Kidney (tissue), 14 donors: ENCODE results near the gene AZU1. TPM values are rescaled to one million over a fixed set of nuclear protein-coding genes. Genes with fewer than 3 reads are reported as not detected.

Experiments used
- DNase-seq, 5 donors: peaks; one replicate each; pipeline ENCODE4 v3.0.0-alpha.2; 2013 to 2020
- FAIRE-seq: peaks from 2 replicates; lab custom pipeline; 2012; peaks lifted over from hg19 to GRCh38; lab: Jason Lieb, UNC
- H3K27ac ChIP-seq, 2 donors: one replicate each; pipeline ENCODE4 v1.7.0; 2013; ENCODE audit warnings: low read depth in 2 of 2, low read length in 2 of 2, inconsistent platforms in 1 of 2
- H3K27me3 ChIP-seq: one replicate; pipeline ENCODE4 v1.7.1; 2013; ENCODE audit warnings: low read length, inconsistent platforms; ENCODE audit not compliant: control insufficient read depth, insufficient read depth
- H3K36me3 ChIP-seq, 3 donors: one replicate each; pipeline versions ENCODE4 v1.7.0 to v1.7.1; 2013; ENCODE audit warnings: low read length in 3 of 3, control low read depth in 1 of 3, inconsistent platforms in 1 of 3; ENCODE audit not compliant: insufficient read depth in 3 of 3, control insufficient read depth in 2 of 3
- H3K4me1 ChIP-seq, 3 donors: one replicate each; pipeline versions ENCODE4 v1.7.0 to v1.7.1; 2013; ENCODE audit warnings: low read length in 3 of 3, inconsistent platforms in 1 of 3, low read depth in 1 of 3; ENCODE audit not compliant: control insufficient read depth in 2 of 3, insufficient read depth in 2 of 3
- H3K4me3 ChIP-seq, 3 donors: one replicate each; pipeline versions ENCODE4 v1.7.0 to v1.8.1; 2013; ENCODE audit warnings: low read length in 3 of 3, control low read depth in 1 of 3, inconsistent platforms in 1 of 3
- H3K9ac ChIP-seq, 3 donors: one replicate each; pipeline versions ENCODE4 v1.7.0 to v1.7.1; 2013; ENCODE audit warnings: low read length in 3 of 3, control low read depth in 1 of 3, inconsistent platforms in 1 of 3
- H3K9me3 ChIP-seq, 3 donors: one replicate each; pipeline versions ENCODE4 v1.7.0 to v1.7.1; 2013; ENCODE audit warnings: low read length in 3 of 3, control low read depth in 1 of 3, inconsistent platforms in 1 of 3; ENCODE audit not compliant: control insufficient read depth in 2 of 3, insufficient read depth in 1 of 3
- intact Hi-C: fragments of 100-400 bp; cut with DNase I; formaldehyde crosslinking; loops from one replicate; pipeline ENCODE4 v1.11.1; 2022
- polyA plus RNA-seq: library from polyadenylated mRNA; stranded (reverse); fragments of 350-450 nt; fragmentation: Illumina TruSeq; extraction: RNeasy Lipid Tissue Mini Kit (QIAGEN cat#74804); gene quantifications from one replicate; pipeline ENCODE4 v1.2.3, GENCODE V29; 2014; ENCODE audit warnings: low read depth, low replicate concordance; ENCODE audit not compliant: insufficient read depth
- total RNA-seq: library from RNA; stranded (reverse); fragmentation: NEBNext Ultra II Directional; extraction: Animal tissue kit (Norgen Biotek cat#: 25700); gene quantifications from one replicate; pipeline ENCODE4 v1.2.1, GENCODE V29; 2021
- TF ChIP-seq, protein P1 (sequence below): IDR thresholded peaks from 3 replicates; pipeline ENCODE4 v1.5.1; 2012; ENCODE audit warnings: mild to moderate bottlenecking, moderate library complexity, borderline replicate concordance; ENCODE audit not compliant: insufficient read depth; ENCODE audit errors: extremely low read depth
- donor health status: control.
- donor health status: control.
- donor health status: control.
- donor health status: control.
- donor health status: control.
- donor health status: DM: yes; HTN: yes; CAD: no.
- donor health status: Normal renal cell carcinoma (clear cell type).

Gene AZU1
- total and polyA plus RNA-seq, 2 donors from 2014 or later: 0.50 TPM; not detected in 1

DNA sequence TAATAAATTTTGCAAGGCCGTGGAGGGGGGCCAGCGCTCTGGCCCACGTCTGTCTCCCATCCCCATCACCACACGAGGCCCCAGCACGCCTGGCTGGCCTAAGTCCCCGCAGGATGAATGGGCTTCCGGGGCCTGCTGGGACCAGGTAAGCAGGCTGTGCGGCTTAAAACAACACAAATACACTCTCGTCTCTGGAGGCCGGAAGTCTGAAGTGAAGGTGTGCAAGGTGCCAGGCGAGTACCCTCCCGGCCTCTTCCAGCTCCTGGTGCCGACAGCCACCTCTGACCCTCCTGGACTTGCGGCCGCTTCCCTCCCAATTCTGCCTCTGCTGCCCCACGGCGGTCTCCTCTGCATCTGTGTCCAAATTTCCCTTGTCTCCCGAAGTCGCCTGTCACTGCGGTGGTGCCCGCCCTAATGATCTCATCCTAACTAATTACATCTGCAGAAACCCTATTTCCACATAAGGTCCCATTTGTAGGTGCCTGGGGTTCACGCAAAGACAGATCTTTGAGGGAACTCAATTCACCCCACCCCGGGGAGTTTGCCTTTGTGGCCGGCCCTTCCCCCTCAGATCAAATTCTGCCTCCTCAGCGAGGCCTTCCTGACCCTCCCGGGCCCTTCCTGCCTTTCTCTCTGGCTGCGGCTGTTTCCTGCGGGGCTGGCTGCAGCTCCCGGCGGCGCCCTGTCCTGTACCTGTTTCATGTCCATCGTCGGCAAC, 38.5 kb upstream of the AZU1 start:
- Histone ChIP-seq H3K9me3 (no peaks in the 10 kb centered on the region), H3K4me1 (peaks cover 0 to 13% (median 0%) of the 10 kb centered on the region in 3 donors), H3K9ac (peak overlapping the region in 1 of 3 donors; percentile 24), H3K4me3 (no peak overlapping the region), H3K36me3 (no peaks in the 10 kb centered on the region), H3K27ac (peak overlapping the region; percentile 51 to 75), H3K27me3 (no peaks in the 10 kb centered on the region)
- TF ChIP-seq, protein P1, sequence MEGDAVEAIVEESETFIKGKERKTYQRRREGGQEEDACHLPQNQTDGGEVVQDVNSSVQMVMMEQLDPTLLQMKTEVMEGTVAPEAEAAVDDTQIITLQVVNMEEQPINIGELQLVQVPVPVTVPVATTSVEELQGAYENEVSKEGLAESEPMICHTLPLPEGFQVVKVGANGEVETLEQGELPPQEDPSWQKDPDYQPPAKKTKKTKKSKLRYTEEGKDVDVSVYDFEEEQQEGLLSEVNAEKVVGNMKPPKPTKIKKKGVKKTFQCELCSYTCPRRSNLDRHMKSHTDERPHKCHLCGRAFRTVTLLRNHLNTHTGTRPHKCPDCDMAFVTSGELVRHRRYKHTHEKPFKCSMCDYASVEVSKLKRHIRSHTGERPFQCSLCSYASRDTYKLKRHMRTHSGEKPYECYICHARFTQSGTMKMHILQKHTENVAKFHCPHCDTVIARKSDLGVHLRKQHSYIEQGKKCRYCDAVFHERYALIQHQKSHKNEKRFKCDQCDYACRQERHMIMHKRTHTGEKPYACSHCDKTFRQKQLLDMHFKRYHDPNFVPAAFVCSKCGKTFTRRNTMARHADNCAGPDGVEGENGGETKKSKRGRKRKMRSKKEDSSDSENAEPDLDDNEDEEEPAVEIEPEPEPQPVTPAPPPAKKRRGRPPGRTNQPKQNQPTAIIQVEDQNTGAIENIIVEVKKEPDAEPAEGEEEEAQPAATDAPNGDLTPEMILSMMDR: no peak
- FAIRE-seq (no peak), DNase-seq (peak; percentile 57 to 80 (median 68))
- intact Hi-C loops: no loop called here

DNA sequence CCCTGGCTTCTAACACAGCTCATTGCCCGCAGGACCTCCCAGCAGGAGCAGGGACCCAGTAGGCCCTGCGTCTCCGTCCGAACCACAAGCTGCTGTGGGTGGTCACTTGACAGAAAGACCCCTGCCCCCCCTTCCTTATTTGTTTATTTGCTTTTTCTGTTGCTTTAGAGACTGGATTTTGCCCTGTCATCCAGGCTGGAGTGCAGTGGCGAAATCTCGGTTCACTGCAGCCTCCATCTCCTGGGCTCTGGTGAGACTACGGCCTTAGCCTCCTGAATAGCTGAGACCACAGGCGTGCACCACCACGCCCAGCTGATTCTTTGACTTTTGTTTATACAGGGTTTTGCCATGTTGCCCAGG, 38.0 kb upstream of the AZU1 start:
- Histone ChIP-seq H3K4me1 (peaks cover 0 to 9% (median 0%) of the 10 kb centered on the region in 3 donors), H3K4me3 (no peak overlapping the region), H3K9me3 (no peaks in the 10 kb centered on the region), H3K27me3 (no peaks in the 10 kb centered on the region), H3K27ac (peak overlapping the region; percentile 32 to 51), H3K9ac (peak overlapping the region in 1 of 3 donors; percentile 24), H3K36me3 (no peaks in the 10 kb centered on the region)
- DNase-seq (peak in 1 of 5 donors; percentile 53), FAIRE-seq (no peak)
- intact Hi-C loops: no loop called here
- TF ChIP-seq, protein P1: no peak

DNA sequence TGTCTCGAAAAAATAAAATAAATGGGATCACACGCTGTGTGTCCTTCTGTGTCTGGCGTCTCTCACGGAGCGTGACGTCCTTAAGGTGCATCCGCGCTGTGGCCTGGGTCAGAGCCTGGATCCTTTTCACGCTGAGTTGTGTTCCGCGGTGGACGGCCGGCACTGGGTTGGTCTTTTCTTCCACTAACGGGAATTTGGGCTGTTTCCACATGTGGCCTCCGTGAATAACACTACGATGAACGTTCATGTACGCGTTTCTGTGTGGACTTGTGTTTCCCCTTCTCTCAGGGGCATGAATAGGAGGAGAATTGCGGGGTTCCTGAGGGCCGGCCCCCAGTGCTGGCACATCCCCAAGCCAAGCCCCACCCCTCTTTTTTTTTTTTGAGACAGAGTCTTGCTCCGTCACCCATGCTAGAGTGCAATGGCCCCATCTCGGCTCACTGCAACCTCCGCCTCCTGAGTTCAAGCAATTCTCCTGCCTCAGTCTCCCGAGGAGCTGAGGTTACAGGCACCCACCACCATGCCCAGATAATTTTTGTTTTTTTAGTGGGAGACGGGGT, 36.5 kb upstream of the AZU1 start:
- TF ChIP-seq, protein P1: no peak
- H3K27me3 ChIP-seq: no peaks in the 10 kb centered on the region
- H3K9me3 ChIP-seq: no peaks in the 10 kb centered on the region
- H3K27ac ChIP-seq: peak overlapping the region in 1 of 2 donors; percentile 32
- FAIRE-seq: no peak
- H3K4me3 ChIP-seq: no peak overlapping the region
- no peak overlapping the region for H3K9ac ChIP-seq
- DNase-seq: peak in 1 of 5 donors; percentile 61
- H3K4me1 ChIP-seq: peaks cover 0 to 9% (median 0%) of the 10 kb centered on the region in 3 donors
- intact Hi-C loops: no loop called here
- H3K36me3 ChIP-seq: no peaks in the 10 kb centered on the region
